Measurements from ENCODE around the gene OTOG.

DNA sequence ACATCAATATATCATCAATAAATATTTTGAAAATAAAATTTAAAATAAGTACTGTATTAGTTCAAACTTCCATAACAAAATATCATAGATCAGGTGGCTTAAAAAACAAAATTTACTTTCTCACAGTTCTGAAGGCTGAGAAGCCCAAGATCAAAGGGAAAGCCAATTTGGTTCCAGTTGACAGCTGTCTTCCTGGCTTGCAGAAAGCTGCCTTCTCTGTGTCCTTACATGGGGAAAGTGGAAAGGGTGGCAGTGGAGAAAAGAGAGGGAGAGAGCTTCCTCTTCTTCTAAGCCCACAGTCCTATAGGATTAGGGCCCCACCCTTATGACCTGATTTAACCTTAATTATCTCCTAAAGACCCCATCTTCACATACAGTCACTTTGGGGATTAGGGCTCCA lies 121.1 kb downstream of the OTOG start:
- TF ChIP-seq, protein P1, sequence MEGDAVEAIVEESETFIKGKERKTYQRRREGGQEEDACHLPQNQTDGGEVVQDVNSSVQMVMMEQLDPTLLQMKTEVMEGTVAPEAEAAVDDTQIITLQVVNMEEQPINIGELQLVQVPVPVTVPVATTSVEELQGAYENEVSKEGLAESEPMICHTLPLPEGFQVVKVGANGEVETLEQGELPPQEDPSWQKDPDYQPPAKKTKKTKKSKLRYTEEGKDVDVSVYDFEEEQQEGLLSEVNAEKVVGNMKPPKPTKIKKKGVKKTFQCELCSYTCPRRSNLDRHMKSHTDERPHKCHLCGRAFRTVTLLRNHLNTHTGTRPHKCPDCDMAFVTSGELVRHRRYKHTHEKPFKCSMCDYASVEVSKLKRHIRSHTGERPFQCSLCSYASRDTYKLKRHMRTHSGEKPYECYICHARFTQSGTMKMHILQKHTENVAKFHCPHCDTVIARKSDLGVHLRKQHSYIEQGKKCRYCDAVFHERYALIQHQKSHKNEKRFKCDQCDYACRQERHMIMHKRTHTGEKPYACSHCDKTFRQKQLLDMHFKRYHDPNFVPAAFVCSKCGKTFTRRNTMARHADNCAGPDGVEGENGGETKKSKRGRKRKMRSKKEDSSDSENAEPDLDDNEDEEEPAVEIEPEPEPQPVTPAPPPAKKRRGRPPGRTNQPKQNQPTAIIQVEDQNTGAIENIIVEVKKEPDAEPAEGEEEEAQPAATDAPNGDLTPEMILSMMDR (conservative IDR thresholded peaks at IDR 0.05; ENCODE audit: low read length) = no peak
- no peak for TF ChIP-seq EZH2phosphoT487 (IDR thresholded peaks at IDR 0.05; ENCODE audit: borderline replicate concordance)
